LHCN-M2 (cell line): ENCODE data around the gene C6orf132. TPM values are rescaled to one million over a fixed set of nuclear protein-coding genes. Genes with fewer than 3 reads are reported as not detected.
"Not testable (repeated sequence)": the region's sequence is repeated elsewhere in the genome, so short reads cannot be mapped to it uniquely, and the experiment has no call there.

ENCODE experiments used
- DNase-seq: peaks from one replicate; pipeline ENCODE4 v3.0.0-alpha.2; 2012; ENCODE audit warnings: low read depth
- total RNA-seq: library from RNA; depleted of rRNA; stranded (reverse); fragments of >200 nt; gene quantifications from 2 replicates; pipeline ENCODE4 v1.2.3, GENCODE V29; 2014

The C6orf132 gene
- total RNA-seq, 1 experiment from 2014 or later, result 0.75 TPM

DNA sequence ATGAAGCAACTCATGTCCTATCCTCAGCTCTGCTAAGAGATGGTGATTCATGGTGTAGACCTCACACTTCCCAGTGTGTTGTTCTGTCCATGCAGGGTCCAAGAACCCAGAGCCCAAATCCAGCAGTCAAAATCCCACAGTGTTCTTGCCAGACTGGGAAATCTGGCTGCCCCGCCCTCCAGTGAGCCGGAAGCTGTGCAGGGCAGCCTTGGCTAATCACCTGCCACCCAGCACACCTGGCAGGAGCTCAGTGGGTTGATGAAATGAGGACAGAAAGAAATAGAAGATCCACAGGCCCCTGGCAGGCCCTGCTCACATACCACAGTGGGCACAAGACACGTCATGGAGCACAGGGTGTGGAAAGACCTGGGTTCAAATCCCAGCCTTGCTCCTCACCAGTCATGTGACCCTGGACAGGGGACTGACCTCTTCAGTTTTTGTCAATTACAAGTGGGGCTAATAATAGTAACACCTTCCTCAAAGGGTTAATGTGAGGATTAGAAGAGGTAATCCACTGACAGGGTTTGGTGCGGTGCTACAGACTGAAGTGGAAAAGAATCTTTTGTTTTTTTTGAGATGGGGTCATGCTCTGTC, 17.1 kb upstream of the C6orf132 start:
- no peak for DNase-seq

DNA sequence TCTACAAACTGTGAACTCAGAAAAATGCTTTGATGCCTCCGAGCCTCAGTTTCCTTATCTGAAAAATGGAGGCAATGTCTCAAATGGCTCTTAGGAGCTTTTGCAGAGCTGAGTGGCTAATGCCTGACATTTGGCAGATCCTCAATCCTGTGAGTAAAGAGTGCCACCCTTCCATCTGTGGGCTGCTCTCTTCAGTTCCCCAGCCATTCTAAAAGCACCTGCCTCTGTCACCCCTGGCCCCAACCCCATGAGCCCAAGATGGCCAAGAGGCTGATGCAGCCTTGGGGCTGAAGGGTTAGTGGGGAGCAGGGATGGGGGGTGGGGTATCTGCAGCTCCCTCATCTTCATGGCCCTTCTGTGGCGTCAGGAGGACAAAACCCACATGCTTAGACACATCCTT, 16.2 kb upstream of the C6orf132 start:
- DNase-seq, result peak; percentile 24

- no peak for DNase-seq
Observed at GRCh38 chr6:42158011-42158410, 15.6 kb upstream of the C6orf132 start.

DNA sequence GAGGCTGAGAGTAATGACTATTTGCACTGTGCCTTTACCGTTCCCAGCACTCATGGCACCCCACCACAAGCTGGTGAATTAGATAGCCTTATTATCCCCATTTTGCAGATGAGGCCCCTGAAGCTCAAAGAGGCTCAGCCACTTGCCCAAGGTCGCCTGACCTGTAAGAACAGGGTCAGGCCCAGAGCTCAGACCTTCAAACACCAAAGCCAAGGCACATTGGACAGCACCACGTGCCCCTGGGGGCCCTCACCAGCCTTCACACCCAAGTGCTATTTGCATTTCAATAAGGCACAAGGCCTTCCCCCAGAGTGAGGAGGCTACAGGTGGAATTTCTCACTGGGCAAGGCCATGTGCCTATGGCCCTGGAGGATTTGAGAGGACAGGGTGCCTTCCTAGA, 14.2 kb upstream of the C6orf132 start:
- no peak for DNase-seq

GRCh38 chr6:42155293-42155692, 12.9 kb upstream of the C6orf132 start:
- DNase-seq, result no peak

- DNase-seq, result no peak
Observed at GRCh38 chr6:42154461-42155209, 12.2 kb upstream of the C6orf132 start.

- no peak for DNase-seq
Observed at GRCh38 chr6:42153921-42154320, 11.5 kb upstream of the C6orf132 start.

DNA sequence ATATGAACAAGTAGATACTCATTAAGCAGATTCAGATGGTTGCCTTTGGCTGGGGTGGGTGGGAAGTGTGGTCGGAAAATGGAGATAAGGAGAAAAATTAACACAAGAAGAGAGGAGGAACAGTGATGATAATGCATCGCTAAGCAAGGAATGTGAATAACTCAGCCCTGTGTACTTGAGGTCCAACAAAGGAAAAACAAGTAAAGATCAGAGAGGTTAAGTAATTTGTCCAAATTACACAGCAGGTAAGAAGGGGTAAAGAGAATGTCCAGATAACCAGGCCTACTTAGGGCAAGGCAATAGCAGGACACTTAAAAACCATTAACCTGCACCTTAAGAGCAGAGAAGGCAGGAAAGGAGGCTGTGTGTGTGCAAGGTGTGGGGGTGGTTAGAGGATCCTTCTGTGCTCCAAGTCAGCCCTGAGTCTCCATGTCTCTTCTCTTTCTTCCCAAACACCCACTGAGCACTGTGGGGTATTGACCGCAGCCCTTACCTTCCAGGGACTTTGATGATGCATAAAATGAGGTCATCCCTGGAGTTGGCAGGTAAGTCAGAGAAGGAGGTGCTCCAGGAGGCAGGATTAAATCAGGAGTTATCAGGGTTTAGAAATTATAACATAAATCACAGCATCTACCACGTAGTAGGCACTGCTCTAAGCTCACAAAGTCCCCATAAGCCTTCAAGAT, 10.3 kb upstream of the C6orf132 start:
- DNase-seq, result not testable (repeated sequence)

DNA sequence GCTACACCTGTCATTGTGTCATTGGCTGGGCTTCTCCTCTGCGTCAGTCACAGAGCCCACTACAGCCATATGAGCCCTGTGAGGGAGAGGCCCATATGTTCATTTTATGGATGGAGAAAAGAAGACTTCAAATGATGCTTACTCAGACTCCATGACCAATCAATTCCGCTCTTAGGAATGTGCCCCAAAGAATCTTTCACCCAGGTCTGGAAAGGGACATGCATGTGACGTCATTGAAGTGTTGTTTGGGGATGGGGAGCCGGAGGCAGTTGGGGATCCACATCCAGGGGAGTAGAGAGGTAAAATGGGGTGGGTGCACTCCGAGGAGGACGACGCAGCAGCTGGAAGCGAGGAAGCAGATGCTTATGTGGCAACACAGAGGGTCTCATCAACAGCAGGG, 9.6 kb upstream of the C6orf132 start:
- no peak for DNase-seq

DNA sequence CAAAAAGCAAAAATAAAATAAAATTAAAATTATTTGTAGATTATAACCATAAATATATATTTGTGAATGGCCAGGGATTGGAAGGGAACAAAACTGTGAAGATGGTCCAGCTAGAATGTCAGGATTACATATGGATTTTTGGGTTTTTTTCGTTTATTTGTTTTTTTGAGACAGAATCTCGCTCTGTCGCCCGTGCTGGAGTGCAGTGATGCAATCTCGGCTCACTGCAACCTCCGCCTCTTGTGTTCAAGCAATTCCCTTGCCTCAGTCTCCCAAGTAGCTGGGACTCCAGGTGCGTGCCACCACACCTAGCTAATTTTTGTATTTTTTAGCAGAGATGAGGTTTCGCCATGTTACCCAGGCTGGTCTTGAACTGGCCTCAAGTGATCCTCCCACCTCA, 7.8 kb upstream of the C6orf132 start:
- no peak for DNase-seq

GRCh38 chr6:42148058-42148457, 5.6 kb upstream of the C6orf132 start:
- DNase-seq, result no peak

- DNase-seq, result no peak
Observed at GRCh38 chr6:42147138-42147562, 4.7 kb upstream of the C6orf132 start.

DNA sequence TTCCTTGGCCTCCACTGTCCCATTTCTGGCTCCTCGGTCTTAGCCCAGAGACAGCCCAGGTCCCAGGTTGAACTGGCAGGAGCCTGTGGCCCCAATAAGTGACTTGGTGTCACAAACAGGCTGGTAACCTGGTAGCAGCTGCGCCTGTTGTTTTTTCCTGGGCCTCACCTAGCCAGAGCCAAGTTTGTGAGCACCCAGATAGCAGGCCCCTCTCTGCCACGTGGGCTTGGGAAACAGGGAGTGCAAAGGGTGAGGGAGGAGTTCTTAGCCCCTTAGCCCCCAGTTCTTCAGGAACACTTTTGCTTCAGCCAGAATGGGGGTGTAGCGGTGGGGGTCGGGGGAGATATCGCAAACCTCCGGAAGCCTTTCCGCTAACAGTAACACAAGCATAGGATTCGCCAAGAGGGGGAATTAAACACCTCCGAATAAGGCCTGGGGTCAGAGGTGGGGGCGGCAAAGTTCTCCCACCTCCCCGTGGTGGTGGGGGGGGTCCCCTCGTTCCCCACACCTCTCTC, 760 bp downstream of the C6orf132 start:
- no peak for DNase-seq

DNA sequence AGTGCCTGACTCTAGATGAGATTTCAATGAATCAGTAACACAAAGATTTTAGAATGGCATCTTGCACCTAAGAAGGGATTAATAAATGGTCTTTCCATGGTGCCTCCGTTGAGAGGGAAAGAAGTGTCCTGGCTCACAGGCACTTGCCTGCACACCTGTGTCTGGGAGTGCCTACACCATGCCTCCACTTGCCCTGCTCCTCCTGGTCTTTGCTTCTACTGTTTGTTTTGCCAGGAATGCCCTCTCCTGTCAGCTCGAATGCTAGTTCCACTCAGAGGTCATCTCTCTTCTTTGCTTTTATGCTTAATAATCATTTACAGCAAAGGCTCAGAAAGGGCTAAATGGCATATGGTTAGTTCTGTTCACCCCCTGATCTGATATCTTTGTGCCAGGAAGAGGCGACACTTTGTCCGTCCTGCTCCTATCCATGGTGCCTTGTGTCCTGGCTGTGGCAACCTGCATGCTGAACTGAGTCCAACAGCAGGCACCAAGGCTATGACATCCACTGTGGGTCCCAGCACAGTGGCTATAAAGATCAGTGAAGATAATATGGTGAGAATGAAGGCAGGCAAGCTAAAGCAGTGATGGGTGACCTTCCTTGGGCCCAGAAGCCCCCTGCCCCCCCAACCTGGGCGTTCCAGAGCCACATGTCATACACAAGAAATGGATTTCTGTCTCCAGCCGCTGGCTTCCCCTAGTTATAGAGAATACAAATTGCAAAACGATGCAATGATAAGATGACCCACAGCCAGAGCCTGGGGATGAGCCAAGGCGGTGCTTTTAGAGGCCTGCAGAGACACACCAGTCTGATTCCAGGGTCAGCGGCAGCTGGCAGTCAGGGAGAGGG, 1.4 kb downstream of the C6orf132 start:
- no peak for DNase-seq

GRCh38 chr6:42140032-42140431, 2.4 kb downstream of the C6orf132 start:
- peak; percentile 80 for DNase-seq

- no peak for DNase-seq
Observed at GRCh38 chr6:42138630-42139619, 3.5 kb downstream of the C6orf132 start.

GRCh38 chr6:42138190-42138589, 4.2 kb downstream of the C6orf132 start:
- no peak for DNase-seq

- DNase-seq, result no peak
Observed at GRCh38 chr6:42137194-42137753, 5.1 kb downstream of the C6orf132 start.

DNA sequence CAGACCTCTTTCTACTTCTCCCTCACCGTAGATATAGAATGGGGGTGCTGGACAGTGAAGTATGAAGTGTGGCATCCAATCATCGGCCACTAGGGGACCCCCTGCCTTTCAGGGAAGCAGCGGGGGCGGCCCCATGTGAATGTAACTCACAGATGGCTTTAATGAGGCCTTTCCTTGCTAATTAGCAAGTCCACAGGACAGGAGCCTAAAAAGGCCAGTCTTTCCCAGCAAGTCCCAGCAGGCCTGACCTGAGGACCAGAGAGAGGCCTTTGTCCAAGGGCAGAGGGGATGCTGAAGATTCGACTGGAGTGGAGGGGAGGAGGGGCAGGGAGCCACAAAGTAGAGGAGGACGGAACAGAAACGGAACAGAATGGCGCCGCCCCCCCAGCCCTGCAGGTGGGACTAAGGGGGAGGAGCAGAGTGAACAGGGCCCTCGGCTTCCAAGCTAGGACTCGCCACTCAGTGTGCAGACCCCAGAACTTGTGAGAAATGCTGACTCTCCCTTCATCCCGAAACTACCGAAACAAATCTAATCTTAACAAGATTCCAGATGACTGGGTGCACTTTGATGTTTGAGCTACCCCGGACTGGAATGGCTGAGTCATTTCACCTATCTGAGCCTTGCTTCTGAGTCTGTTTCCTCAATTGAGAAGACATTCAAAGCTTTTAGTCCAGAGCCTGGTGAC, 5.8 kb downstream of the C6orf132 start:
- peak; percentile 32 for DNase-seq
